H1 (cell line): Measurements from ENCODE around the gene RPUSD2. TPM values are rescaled to one million over a fixed set of nuclear protein-coding genes. Genes with fewer than 3 reads are reported as not detected.

Experiments used
- JUND ChIP-seq: IDR thresholded peaks from 2 replicates; pipeline ENCODE4 v1.6.1; 2011; ENCODE audit warnings: mild to moderate bottlenecking, improper control_type of control experiment, low read length
- RFX5 ChIP-seq: IDR thresholded peaks from 2 replicates; pipeline ENCODE4 v1.6.1; 2011; ENCODE audit warnings: low read depth, low read length, improper control_type of control experiment, borderline replicate concordance
- polyA plus RNA-seq, 7 experiments: library from polyadenylated mRNA; depleted of rRNA in 3 of 7; stranded (reverse) in 5 of 7; unstranded in 2 of 7; fragments of >200 nt in 5 of 7; fragments of 200-250 nt in 2 of 7; gene quantifications; 1 replicate in 5 of 7; 2 replicates in 1 of 7; 4 replicates in 1 of 7; pipeline versions ENCODE4 v1.2.1 to v1.2.3, GENCODE V29; 2011 to 2013; ENCODE audit warnings: missing spikeins in 2 of 7, mixed read lengths in 2 of 7
- total RNA-seq: library from RNA; stranded (reverse); fragmentation: NEBNext Ultra II Directional; extraction: Animal tissue kit (Norgen Biotek cat#: 25700); gene quantifications from 2 replicates; pipeline ENCODE4 v1.2.1, GENCODE V29; 2021

Gene RPUSD2
- total and polyA plus RNA-seq, 2 of the 8 experiments (the other 6 are each of a cell fraction or from before 2014, with no cell fraction given), result 14.5 to 28.5 TPM

DNA sequence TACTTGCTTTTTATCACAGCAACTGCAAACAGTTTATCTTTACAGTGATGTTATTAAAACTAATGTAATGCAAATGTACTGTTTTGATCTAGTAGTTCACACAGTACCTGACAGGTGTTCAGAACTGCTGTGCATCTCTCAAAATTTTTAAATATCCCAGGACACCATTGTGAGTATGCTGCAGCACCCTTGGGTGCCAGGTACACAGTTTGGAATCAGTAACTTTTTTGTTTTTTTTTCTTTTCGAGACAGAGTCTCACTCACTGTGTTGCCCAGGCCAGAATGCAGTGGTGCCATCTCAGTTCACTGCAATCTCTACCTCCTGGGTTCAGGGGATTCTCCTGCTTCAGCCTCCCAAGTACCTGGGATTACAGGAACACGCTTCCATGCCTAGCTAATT is 27.9 kb downstream of the RPUSD2 start (continued):
- no peak for TF ChIP-seq RFX5
- no peak for TF ChIP-seq JUND
